Measurements from ENCODE around the gene TRAF3.
"Not testable (repeated sequence)": the region's sequence is repeated elsewhere in the genome, so short reads cannot be mapped to it uniquely, and the experiment has no call there.

TRAF3 gene

GRCh38 chr14:102835959-102836358, 58.7 kb downstream of the TRAF3 start:
- no peak for TF ChIP-seq CTCF (IDR thresholded peaks at IDR 0.05; ENCODE audit: low read depth, low read length)
- H3K4me3 ChIP-seq (ENCODE audit: low read depth, low read length): no peak overlapping the region

GRCh38 chr14:102837120-102837519, 59.9 kb downstream of the TRAF3 start:
- not testable (repeated sequence) for H3K4me3 ChIP-seq (ENCODE audit: low read depth, low read length)

- TF ChIP-seq CTCF (IDR thresholded peaks at IDR 0.05; ENCODE audit: low read depth, low read length): no peak
- H3K4me3 ChIP-seq (ENCODE audit: low read depth, low read length): no peak overlapping the region
Measured at GRCh38 chr14:102838501-102838900, 61.3 kb downstream of the TRAF3 start.

- no peak overlapping the region for H3K4me3 ChIP-seq (ENCODE audit: low read depth, low read length)
- no peak for TF ChIP-seq CTCF (IDR thresholded peaks at IDR 0.05; ENCODE audit: low read depth, low read length)
Measured at GRCh38 chr14:102840115-102840514, 62.9 kb downstream of the TRAF3 start.

GRCh38 chr14:102840771-102841528, 63.7 kb downstream of the TRAF3 start:
- H3K4me3 ChIP-seq (ENCODE audit: low read depth, low read length): no peak overlapping the region
- TF ChIP-seq CTCF (IDR thresholded peaks at IDR 0.05; ENCODE audit: low read depth, low read length): no peak

- H3K4me3 ChIP-seq (ENCODE audit: low read depth, low read length): no peak overlapping the region
- TF ChIP-seq CTCF (IDR thresholded peaks at IDR 0.05; ENCODE audit: low read depth, low read length): no peak
Measured at GRCh38 chr14:102848830-102849525, 71.7 kb downstream of the TRAF3 start.

GRCh38 chr14:102849526-102850379, 72.5 kb downstream of the TRAF3 start:
- TF ChIP-seq CTCF (IDR thresholded peaks at IDR 0.05; ENCODE audit: low read depth, low read length): no peak
- peak overlapping the region; percentile 18 for H3K4me3 ChIP-seq (ENCODE audit: low read depth, low read length)

All from WI38 (cell line).